SJSA1 (cell line): ENCODE results near the gene KNDC1. TPM values are rescaled to one million over a fixed set of nuclear protein-coding genes. Genes with fewer than 3 reads are reported as not detected.

ENCODE experiments used
- DNase-seq, 2 experiments: peaks; one replicate each; pipeline ENCODE4 v3.0.0-alpha.2; 2015 to 2020; ENCODE audit warnings: low spot score in 2 of 2, low read depth in 1 of 2
- H3K27ac ChIP-seq: fragments of 250-450 bp; sonication (Bioruptor Pico); 2 replicates; pipeline ENCODE4 v1.5.1; 2020; ENCODE audit warnings: mild to moderate bottlenecking, moderate library complexity
- H3K27me3 ChIP-seq: fragments of 250-450 bp; sonication (Bioruptor Pico); replicated peaks from 2 replicates; pipeline ENCODE4 v1.5.1; 2020; ENCODE audit warnings: mild to moderate bottlenecking, moderate library complexity
- H3K36me3 ChIP-seq: fragments of 250-450 bp; sonication (Bioruptor Pico); 2 replicates; pipeline ENCODE4 v1.5.1; 2020; ENCODE audit warnings: mild to moderate bottlenecking
- H3K4me1 ChIP-seq: fragments of 250-450 bp; sonication (Bioruptor Pico); replicated peaks from 2 replicates; pipeline ENCODE4 v1.6.1; 2021; ENCODE audit warnings: mild to moderate bottlenecking
- H3K4me3 ChIP-seq: fragments of 250-450 bp; sonication (Bioruptor Pico); 2 replicates; pipeline ENCODE4 v1.5.1; 2020; ENCODE audit warnings: mild to moderate bottlenecking
- H3K9me3 ChIP-seq: fragments of 250-450 bp; sonication (Bioruptor Pico); replicated peaks from 2 replicates; pipeline ENCODE4 v1.5.1; 2020; ENCODE audit warnings: mild to moderate bottlenecking
- total RNA-seq: library from RNA; depleted of rRNA; stranded (reverse); fragments of >200 nt; shearing (Covaris generic); gene quantifications from 2 replicates; pipeline ENCODE4 v1.2.3, GENCODE V29; 2014

KNDC1 gene
- total RNA-seq, 1 experiment from 2014 or later, result 0.11 TPM

DNA sequence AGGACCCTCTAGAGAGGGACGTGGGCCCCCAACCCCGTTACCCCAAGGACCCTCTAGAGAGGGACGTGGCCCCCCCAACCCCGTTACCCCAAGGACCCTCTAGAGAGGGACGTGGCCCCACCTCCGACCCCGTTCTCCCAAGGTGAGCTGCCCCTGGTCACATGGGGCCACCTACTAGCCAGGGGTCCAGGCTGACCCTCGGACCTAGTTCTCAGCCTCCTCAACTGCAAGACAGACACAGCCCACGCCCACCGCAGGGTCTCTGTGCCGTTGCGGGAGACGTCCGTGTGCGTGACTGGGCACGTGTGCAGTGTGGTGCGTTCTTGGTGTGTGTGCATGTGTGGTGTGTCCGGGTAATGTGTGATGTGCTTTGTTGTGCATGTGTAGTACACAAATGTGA is 48.4 kb downstream of the KNDC1 start:
- Histone ChIP-seq H3K9me3 (no peaks in the 10 kb centered on the region), H3K4me1 (no peaks in the 10 kb centered on the region), H3K4me3 (no peak overlapping the region), H3K27me3 (peaks cover 7% of the 10 kb centered on the region; the same call in 1 of the 2 replicates), H3K27ac (no peak overlapping the region), H3K36me3 (no peaks in the 10 kb centered on the region)
- no peak for DNase-seq

DNA sequence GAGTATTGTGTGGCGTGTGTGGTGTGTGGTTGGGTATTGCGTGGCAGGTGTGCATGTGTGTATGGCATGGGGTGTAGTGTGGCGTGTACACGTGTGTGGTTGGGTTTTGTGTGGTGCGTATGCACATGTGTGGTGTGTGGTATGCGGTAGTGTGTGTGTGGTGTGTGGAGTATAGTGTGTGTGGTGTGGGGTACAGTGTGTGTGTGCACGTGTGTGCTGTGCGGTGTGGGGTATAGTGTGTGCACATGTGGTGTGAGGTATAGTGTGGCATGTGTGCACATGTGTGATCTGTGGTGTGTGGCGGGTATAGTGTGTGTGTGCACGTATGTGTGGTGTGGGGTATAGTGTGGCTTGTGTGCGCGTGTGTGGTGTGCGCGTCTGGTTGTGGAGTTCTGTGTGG is 49.1 kb downstream of the KNDC1 start:
- no peak overlapping the region for H3K4me3 ChIP-seq
- H3K36me3 ChIP-seq, result no peaks in the 10 kb centered on the region
- no peaks in the 10 kb centered on the region for H3K4me1 ChIP-seq
- peaks cover 7% of the 10 kb centered on the region; the same call in 1 of the 2 replicates for H3K27me3 ChIP-seq
- DNase-seq, result no peak
- H3K9me3 ChIP-seq, result no peaks in the 10 kb centered on the region
- no peak overlapping the region for H3K27ac ChIP-seq

- no peaks in the 10 kb centered on the region for H3K4me1 ChIP-seq
- H3K36me3 ChIP-seq, result no peaks in the 10 kb centered on the region
- no peak overlapping the region for H3K27ac ChIP-seq
- H3K27me3 ChIP-seq, result peaks cover 7% of the 10 kb centered on the region; the same call in 1 of the 2 replicates
- H3K9me3 ChIP-seq, result no peaks in the 10 kb centered on the region
- DNase-seq, result no peak
- no peak overlapping the region for H3K4me3 ChIP-seq
Measured at GRCh38 chr10:133209641-133210040, 49.6 kb downstream of the KNDC1 start.

GRCh38 chr10:133210398-133211140 is 50.5 kb downstream of the KNDC1 start:
- H3K36me3 ChIP-seq, result no peaks in the 10 kb centered on the region
- H3K4me3 ChIP-seq, result no peak overlapping the region
- H3K4me1 ChIP-seq, result no peaks in the 10 kb centered on the region
- no peaks in the 10 kb centered on the region; the same call in 1 of the 2 replicates for H3K27me3 ChIP-seq
- H3K9me3 ChIP-seq, result no peaks in the 10 kb centered on the region
- no peak for DNase-seq
- H3K27ac ChIP-seq, result no peak overlapping the region

GRCh38 chr10:133211141-133211830 is 51.3 kb downstream of the KNDC1 start:
- H3K36me3 ChIP-seq, result no peaks in the 10 kb centered on the region
- H3K27me3 ChIP-seq, result no peaks in the 10 kb centered on the region; the same call in 1 of the 2 replicates
- H3K4me3 ChIP-seq, result no peak overlapping the region
- H3K27ac ChIP-seq, result no peak overlapping the region
- H3K9me3 ChIP-seq, result no peaks in the 10 kb centered on the region
- no peaks in the 10 kb centered on the region for H3K4me1 ChIP-seq
- no peak for DNase-seq

GRCh38 chr10:133211959-133212852 is 52.2 kb downstream of the KNDC1 start:
- no peaks in the 10 kb centered on the region for H3K4me1 ChIP-seq
- H3K27ac ChIP-seq, result no peak overlapping the region
- no peak for DNase-seq
- no peaks in the 10 kb centered on the region for H3K9me3 ChIP-seq
- no peaks in the 10 kb centered on the region; the same call in 1 of the 2 replicates for H3K27me3 ChIP-seq
- no peak overlapping the region for H3K4me3 ChIP-seq
- H3K36me3 ChIP-seq, result no peaks in the 10 kb centered on the region

GRCh38 chr10:133212853-133213494 is 53.0 kb downstream of the KNDC1 start:
- H3K27me3 ChIP-seq, result no peaks in the 10 kb centered on the region; the same call in 1 of the 2 replicates
- no peak for DNase-seq
- H3K4me1 ChIP-seq, result no peaks in the 10 kb centered on the region
- no peaks in the 10 kb centered on the region for H3K9me3 ChIP-seq
- H3K36me3 ChIP-seq, result no peaks in the 10 kb centered on the region
- H3K27ac ChIP-seq, result no peak overlapping the region
- no peak overlapping the region for H3K4me3 ChIP-seq

GRCh38 chr10:133213641-133214467 is 53.8 kb downstream of the KNDC1 start:
- DNase-seq, result no peak
- Histone ChIP-seq H3K36me3 (no peaks in the 10 kb centered on the region), H3K27ac (no peak overlapping the region), H3K9me3 (no peaks in the 10 kb centered on the region), H3K4me3 (no peak overlapping the region), H3K27me3 (no peaks in the 10 kb centered on the region; the same call in 1 of the 2 replicates), H3K4me1 (no peaks in the 10 kb centered on the region)

DNA sequence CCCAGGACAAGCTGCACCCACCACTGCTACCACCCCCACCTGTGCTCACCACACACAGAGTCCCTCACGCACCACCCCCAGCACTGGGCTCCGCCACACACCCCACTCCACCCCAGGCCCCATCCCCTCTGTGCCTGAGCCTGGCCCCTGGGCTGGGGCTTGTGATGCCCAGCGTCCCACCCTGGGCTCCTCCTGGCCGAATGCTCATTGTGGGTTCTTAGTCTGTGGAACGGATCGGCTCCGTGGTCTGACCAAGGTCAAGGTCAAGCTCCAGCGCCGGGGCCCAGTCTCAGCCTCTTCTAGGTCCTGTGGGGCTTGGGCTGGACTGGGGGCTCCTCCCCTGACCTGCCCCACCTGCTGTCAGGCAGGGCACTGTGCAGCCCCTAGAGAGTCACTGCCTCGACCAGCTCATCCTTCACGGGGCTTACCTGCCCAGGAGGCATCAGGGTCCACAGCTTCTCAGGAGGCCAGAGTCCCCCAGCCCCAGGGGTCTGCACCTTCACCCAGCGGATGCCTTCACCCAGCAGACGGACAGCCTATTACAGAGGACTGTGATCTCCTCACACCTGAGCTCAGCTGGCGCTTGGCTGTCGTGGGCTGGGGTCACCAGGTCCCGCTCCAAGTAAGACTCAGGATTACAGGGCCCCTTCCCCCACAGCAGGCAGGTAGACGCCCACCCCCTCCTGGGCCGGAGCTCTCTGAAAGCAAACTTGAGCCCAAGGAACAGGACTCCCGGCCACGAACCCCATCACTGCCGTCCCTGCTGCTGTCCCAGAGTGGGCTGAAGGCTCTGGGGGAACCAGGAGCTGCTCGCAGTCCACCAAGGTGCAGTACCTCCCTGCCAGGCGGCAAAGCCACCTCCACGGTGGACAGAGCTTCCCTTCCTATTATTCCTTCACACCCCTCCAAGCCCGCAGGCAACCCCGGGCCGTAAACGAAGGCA is 54.7 kb downstream of the KNDC1 start:
- Histone ChIP-seq H3K36me3 (no peaks in the 10 kb centered on the region), H3K27ac (no peak overlapping the region), H3K27me3 (no peaks in the 10 kb centered on the region; the same call in 1 of the 2 replicates), H3K4me1 (no peaks in the 10 kb centered on the region), H3K4me3 (no peak overlapping the region), H3K9me3 (no peaks in the 10 kb centered on the region)
- DNase-seq, result no peak

DNA sequence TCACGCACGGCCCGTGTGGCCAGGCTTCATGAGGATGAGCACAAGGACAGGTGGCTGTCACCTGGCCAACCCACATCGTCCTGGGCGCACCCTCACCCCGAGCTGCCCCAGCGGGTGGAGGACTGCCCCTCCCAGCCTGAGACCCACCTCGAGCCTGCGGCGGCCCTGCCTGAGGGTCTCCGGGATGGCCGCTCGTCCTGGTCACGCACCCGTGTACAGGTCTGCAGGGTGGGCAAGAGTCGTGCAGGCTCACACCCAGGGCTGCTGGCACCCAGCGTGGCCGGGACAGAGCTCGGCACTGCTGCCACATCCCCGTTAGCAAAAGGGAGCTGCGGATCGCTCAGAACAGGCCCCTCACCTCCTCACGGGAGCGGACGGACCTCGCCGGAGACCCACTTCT is 55.6 kb downstream of the KNDC1 start:
- Histone ChIP-seq H3K4me1 (no peaks in the 10 kb centered on the region), H3K9me3 (no peaks in the 10 kb centered on the region), H3K36me3 (no peaks in the 10 kb centered on the region), H3K27me3 (no peaks in the 10 kb centered on the region; the same call in 1 of the 2 replicates), H3K4me3 (no peak overlapping the region), H3K27ac (no peak overlapping the region)
- no peak for DNase-seq

DNA sequence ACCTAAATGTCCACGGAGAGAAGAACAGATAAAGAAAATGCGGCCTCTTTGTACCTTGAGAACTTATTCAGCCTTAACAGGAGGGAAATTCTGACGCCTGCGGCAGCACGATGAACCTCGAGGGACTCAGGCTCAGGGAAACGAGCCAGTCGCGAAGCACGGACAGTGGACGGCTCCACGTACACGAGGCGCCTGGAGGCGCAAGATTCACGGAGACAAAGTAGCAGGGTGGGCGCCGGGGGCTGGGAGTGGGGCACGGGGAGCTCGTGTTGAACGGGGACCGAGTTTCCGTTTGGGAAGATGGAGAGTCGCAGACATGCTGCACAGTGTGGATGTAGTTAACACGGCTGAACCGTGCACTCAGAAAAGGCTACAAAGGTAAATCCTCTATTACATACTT is 56.8 kb downstream of the KNDC1 start:
- no peak overlapping the region for H3K4me3 ChIP-seq
- no peak overlapping the region for H3K27ac ChIP-seq
- H3K36me3 ChIP-seq, result no peaks in the 10 kb centered on the region
- H3K9me3 ChIP-seq, result no peaks in the 10 kb centered on the region
- DNase-seq, result no peak
- no peaks in the 10 kb centered on the region; the same call in 1 of the 2 replicates for H3K27me3 ChIP-seq
- H3K4me1 ChIP-seq, result no peaks in the 10 kb centered on the region
